Nephron progenitor cell (in vitro differentiated cells): ENCODE data around the gene PTPN21.

Experiments
- DNase-seq: peaks from one replicate; pipeline ENCODE4 v3.0.0; 2021
- H3K27ac Mint-ChIP-seq: 2 replicates; pipeline ENCODE4 v1.8.0; 2021; ENCODE audit warnings: mild to moderate bottlenecking, moderate library complexity, mixed read lengths
- H3K27me3 Mint-ChIP-seq: 2 replicates; pipeline ENCODE4 v1.8.0; 2021; ENCODE audit warnings: mild to moderate bottlenecking, low read depth, mixed read lengths; ENCODE audit not compliant: poor library complexity
- H3K36me3 Mint-ChIP-seq: 2 replicates; pipeline ENCODE4 v1.8.0; 2021; ENCODE audit warnings: low read depth, mixed read lengths
- H3K4me1 Mint-ChIP-seq: 2 replicates; pipeline ENCODE4 v1.8.0; 2021; ENCODE audit warnings: mixed read lengths
- H3K4me3 Mint-ChIP-seq: 2 replicates; pipeline ENCODE4 v1.8.0; 2021; ENCODE audit warnings: mild to moderate bottlenecking, moderate library complexity, mixed read lengths
- H3K9me3 Mint-ChIP-seq: 2 replicates; pipeline ENCODE4 v1.8.0; 2021; ENCODE audit warnings: mild to moderate bottlenecking, moderate library complexity, mixed read lengths
- CTCF ChIP-seq: fragments of 200-600 bp; sonication (generic); IDR thresholded peaks from 2 replicates; pipeline ENCODE4 v1.5.0; 2021; ENCODE audit warnings: antibody characterized with exemption

Gene PTPN21

GRCh38 chr14:88421286-88421685 lies 133.5 kb downstream of the PTPN21 start:
- DNase-seq, result no peak
- H3K27ac Mint-ChIP-seq, result no peak overlapping the region
- peaks cover 7% of the 10 kb centered on the region for H3K27me3 Mint-ChIP-seq
- TF ChIP-seq CTCF, result no peak
- H3K36me3 Mint-ChIP-seq, result peaks cover 48% of the 10 kb centered on the region
- no peaks in the 10 kb centered on the region for H3K4me1 Mint-ChIP-seq
- H3K4me3 Mint-ChIP-seq, result no peak overlapping the region
- H3K9me3 Mint-ChIP-seq, result peaks cover 35% of the 10 kb centered on the region

GRCh38 chr14:88420187-88420586 lies 134.6 kb downstream of the PTPN21 start:
- peaks cover 59% of the 10 kb centered on the region for H3K36me3 Mint-ChIP-seq
- H3K4me1 Mint-ChIP-seq, result no peaks in the 10 kb centered on the region
- no peak for DNase-seq
- peaks cover 46% of the 10 kb centered on the region for H3K9me3 Mint-ChIP-seq
- no peak overlapping the region for H3K4me3 Mint-ChIP-seq
- no peak overlapping the region for H3K27ac Mint-ChIP-seq
- no peak for TF ChIP-seq CTCF
- H3K27me3 Mint-ChIP-seq, result peaks cover 7% of the 10 kb centered on the region

- DNase-seq, result no peak
- Mint-ChIP-seq H3K4me1 (no peaks in the 10 kb centered on the region), H3K4me3 (no peak overlapping the region), H3K27me3 (peaks cover 4% of the 10 kb centered on the region), H3K36me3 (peaks cover 85% of the 10 kb centered on the region), H3K9me3 (peaks cover 72% of the 10 kb centered on the region), H3K27ac (no peak overlapping the region)
- TF ChIP-seq CTCF, result no peak
Observed at GRCh38 chr14:88417594-88417993, 137.2 kb downstream of the PTPN21 start.
